GM19035 (cell line): Measurements from ENCODE around the gene LINGO3.

ENCODE experiments used
- ATAC-seq: cut with Tn5 transposase; IDR thresholded peaks from one replicate; pipeline ENCODE4 v1.9.1; 2021; ENCODE audit not compliant: unreplicated experiment

Gene LINGO3

DNA sequence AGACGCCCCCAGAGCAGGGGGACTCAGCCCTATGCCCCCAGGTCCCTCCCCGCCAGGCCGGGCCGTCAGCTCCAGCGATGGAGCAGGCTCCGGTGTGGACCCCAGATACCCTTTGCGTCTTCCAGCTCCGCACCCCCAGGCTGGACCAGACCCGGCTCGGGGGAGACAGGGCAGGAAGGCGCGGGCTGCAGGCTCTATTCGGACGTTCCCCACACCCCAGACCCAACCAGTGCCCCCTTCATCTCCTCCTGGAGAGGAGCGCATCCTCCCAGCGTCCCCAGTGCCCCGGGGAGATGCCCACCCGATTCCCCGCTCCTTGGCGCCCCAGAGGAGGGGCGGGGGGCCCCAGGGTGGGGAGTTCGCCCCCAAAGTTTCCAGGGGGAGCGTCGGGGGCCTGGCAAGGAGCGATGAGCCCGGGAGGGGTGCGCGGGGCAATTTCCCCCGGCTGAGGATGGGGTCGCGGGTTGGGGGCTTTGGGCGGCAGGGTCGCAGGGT is 389 bp downstream of the LINGO3 start:
- no peak for ATAC-seq

DNA sequence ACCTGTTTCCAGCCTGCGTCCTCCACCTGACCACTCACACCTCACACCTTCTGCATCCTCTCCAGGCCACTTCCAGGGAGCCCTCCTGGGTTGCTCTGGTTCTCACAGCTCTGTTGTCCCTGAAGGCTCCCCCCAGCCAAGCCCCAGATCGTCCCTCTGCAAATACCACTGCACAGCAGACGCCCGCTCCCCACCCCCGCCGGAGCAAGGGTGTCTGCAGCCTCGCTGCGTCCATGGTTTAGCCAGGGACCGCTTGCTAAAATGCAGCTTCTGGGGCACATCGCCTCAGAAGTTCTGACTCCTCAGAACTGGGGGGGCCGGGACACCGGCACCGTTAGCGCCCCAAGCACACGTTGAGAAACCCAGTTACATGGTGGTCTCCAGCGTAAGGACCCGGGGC is 983 bp downstream of the LINGO3 start:
- no peak for ATAC-seq

DNA sequence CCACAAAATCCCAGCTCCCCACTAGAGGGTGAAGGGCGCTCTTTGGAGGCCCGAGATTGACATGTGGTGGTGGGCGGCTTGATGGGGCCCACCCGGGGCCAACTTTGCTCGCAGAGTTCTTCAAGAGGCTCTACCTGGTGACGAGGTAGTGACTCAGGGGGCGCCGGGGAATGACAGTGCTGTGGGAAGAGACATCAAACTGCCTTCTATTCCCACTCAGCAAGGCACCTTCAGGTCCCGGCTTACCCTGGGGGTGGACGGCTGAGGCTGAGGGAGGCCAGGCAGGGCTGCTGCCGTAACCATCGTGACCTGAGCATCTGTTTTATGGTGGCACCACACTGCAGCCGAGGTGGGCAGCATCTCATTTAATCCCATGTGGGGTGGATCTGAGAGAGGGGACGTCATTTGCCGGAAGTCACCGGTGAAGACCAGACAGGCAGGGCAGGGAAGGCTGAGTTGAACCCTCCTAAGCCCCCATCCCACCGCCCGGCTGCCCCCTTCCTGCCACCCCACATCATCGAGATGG is 1.6 kb downstream of the LINGO3 start:
- ATAC-seq, result no peak

DNA sequence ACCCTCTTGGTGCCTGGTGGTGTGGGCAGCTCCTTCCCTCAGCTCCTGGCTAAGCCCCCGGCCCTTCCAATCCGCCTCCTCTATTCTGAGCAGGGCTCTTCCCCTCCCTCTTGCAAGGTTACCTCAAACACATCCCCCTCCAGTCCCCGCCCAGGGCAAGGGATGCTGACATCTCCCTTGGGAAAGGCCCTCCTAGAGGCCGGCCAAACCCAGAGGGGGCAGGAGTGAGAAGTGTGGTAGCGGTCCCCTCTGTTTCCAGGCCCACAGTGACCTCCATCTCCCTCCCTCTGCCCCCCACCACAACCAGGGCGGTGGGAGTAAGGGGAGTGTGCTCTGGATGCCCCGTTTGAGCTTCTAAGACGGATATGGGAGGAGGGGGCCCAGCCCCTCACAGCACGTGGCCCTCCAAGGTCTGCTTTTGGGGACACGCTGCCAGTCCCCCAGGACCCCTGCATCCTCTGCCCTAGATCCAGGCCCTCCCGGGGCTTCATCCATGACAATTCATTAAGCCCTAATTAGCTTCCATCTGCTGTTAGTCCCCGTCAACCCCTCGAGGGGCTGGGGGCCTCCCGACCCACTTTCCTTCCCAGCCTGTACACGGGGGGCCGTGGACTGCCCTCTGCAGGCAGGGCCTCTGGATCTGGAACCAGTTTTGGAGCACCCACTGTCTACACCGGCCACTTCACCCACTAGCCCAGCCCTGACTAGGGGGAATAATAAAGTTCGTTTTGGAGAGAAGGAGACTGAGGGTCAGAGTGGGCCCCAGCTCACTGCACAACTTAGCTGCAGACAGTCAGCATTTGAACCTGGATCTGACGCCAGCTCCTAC is 2.3 kb downstream of the LINGO3 start:
- no peak for ATAC-seq

DNA sequence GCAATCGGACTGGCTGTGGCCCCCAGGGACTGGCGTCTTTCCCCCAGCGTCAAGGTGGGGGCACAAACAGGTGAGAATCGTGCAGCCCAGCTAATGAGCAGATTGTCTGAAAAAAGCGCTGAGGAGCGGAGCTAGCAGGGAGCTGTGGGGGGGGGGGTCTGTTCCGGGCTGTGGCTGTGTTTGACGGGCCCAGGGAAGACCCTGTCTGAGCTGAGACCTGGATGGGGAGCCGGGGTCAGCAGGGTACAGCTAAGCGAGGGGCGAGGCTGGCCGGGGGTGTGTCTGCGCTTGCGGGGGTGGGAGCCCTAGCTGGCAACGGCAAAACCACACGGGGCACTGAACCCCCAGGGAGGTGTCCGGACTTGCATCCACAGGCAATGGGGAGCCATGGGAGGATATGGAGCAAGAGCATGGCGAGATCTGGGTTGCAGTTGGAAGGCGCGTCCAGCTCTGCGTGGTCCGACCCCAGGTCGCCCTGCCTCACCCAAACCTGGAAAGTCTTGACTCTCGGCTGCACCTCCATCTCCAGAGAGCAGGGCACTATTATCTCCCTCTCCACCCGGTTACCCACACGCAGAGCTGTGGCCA is 4.6 kb downstream of the LINGO3 start:
- ATAC-seq, result no peak

DNA sequence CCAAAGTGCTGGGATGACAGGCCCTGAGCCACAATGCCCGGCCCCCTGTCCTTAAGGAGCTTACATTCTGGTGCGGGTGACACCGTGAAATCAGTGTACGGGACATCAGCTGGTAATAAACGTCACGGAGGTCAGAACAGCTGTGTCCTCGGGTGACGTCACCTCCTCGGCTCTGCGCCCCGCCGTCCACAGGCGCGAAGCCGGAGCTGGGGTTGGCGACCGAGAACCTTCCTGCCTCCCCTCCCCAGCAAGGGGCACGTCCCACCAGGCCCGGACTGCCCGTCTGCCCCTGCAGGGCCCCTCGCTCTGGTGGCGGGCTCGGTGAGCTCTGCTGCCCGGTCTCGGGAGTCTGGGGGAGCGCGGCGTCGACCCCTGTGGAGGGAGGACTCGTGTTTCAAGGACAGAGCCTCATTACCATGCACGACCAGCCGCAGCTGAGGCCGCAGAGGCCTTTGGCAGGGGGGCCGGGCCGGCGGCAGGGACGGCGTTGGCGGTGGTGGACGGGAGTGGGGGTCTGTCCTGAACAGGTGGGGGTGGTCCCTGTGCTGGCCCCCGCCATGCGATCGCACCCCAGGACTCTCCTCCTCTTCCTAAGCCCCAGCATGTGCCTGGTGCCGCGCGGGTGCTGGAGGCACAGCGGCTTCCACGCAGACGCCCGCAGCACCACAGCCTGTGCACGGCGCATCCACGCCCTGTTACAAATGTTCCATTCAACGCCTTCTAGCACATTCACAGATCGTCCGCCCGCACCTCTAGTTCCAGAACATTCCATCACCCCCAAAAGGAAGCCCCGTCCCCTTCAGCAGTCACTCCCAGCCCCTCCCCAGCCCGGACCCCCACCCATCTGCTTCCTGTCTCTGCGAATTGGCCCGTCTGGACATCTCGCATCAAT is 5.4 kb downstream of the LINGO3 start:
- ATAC-seq, result no peak

DNA sequence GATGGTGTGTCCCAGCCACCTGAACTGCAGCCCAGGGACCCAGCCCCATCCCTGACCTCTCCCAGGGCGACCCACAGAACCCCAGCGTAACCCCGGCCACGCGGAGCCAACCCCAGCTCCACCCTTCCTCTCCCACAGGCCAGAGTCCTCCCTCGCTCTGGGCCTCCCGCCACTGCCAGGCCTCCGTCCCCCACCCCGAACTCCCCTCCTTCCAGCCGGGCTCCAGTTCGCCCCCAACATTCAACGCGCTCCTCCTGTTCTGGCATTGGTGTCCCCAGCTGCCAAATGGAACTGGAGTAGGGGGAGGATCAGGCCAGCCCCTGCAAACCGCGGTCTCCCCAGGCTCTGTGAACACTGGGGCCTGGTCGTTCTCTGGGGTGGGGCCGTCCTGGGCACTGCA is 7.4 kb downstream of the LINGO3 start:
- no peak for ATAC-seq

DNA sequence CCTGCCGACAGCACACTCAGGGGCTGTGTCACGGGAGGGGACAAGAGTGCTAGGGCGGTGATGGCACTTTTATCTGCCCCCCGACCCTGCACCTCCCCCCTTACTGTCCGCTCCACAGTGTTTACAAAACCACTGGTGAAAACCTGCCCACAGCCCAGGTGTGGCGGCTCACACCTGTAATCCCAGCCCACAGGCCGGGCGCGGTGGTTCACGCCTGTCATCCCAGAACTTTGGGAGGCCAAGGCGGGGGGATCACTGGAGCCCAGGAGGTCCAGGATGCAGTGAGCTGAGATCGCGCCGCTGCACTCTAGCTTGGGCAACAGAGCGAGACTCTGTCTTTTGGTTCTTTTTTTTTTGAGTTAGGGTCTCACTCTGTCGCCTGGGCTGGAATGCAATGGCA is 11.8 kb downstream of the LINGO3 start:
- no peak for ATAC-seq

DNA sequence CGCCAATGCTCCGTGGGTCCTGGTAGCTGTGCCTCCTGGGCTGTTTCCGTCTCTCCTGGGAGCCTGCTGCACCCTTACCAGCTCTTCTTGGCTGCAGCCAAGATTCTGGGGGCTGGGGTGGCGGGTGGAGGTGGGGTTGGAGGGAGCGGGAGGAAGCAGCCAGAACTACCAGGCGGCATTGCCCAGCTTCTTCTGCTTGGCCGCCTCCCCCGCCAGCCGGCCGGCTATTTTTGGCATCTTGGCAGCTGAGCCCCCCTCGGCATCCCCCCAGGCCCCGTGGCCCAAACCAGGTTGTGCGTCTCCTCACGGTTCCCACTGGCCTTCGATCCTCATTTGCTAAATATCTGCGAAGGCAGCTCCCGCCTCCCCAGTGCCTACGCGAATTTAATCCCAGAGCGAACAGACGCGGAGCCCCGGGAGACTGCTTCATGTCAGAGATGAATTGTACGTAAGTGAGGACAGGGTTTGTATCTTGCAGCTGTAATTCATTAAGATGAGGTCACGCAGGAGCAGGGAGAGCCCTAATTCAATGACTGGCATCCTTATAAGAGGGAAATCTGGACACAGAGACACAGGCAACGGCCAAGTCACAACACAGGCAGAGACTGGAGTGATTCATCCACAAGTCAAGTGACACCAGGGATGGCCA is 13.1 kb downstream of the LINGO3 start:
- ATAC-seq, result no peak

DNA sequence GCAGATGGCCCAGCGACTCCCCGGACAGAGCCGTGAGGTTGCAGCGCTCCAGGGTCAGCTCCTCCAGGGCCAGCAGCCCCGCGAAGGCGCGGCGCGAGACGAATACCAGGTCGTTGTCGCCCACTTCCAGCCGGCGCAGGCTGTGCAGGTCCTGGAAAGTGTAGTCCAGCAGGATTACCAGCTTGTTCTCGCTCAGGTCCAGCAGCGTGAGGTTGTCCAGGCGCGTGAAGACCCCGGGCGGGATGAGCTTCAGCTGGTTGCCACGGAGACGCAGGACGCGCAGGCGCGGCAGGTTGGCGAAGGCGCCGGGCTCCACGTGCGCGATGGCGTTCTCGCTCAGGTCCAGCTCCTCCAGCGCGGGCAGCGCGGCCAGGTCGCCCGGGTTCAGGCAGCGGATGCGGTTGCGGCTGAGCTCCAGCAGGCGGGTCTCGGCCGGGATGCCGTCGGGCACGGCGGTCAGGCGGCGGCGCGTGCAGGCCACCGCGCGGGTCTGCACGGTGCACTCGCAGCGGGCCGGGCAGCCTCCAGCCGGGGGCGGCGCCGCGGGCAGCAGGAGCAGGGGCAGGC is 16.7 kb downstream of the LINGO3 start:
- ATAC-seq, result no peak

DNA sequence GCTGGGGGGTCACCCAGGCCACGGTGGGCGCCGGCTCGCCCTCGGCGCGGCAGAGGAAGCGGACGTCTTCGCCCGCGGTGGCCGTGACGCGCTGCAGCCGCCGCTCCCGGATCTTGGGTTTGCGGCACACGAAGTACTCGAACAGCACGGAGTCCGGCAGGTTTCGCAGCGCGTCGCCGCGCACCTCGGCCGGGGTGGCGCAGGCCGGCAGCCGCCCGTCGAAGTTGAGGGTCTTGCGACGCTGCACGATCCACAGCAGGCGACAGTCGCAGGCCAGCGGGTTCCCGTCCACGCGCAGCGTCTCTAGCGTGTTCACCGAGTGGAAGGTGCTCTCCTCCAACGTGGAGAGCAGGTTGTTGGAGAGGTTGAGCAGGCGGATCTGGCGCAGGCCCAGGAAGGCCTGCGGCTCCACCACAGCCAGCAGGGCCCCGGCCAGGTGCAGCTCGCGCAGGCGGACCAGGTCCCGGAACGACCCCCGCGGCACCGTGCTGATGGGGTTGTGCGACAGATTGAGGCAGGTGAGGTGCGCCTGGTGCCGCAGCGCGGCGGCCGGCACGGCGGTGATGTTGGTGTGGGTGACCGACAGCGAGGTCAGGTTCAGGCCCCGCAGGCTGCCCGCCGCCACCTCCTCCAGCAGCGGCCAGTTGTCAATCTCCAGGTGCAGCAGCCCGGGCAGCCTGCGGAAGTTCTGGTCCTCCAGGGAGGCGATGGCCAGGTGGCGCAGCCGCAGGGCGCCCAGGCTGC is 17.3 kb downstream of the LINGO3 start:
- no peak for ATAC-seq

DNA sequence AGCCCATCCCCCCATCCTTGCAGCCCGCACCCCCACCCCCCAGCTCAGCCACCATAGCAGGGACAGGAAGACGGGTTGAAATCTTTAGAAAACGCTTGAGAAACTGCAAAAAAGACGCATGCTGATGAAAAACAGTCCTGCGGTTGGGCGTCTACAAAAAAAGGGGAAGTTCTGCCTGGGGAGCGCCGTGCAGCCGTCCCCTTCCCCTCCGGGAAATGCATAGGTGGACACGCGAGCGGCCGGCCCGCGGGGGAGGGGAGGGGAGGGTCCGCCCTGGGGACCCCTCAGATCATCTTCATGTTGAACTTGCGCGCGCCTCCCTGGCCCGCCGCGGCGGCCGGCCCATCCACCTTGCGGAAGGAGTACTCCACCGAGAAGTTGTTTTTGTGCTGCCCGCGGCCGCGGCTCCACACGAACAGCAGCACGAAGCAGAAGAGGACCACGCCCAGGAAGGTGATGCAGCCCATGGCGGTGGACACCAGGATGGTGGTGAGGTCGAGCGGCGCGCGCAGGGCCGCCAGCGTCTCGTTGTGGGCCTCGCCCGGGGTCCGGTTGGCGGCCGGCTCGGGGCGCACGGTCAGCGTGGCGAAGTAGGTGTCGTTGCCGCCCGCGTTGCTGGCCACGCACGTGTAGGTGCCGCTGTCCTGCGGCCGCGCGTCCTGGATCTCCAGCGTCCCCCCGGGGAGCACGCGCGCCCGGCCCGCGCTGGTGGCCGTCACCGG is 18.1 kb downstream of the LINGO3 start:
- ATAC-seq, result no peak

DNA sequence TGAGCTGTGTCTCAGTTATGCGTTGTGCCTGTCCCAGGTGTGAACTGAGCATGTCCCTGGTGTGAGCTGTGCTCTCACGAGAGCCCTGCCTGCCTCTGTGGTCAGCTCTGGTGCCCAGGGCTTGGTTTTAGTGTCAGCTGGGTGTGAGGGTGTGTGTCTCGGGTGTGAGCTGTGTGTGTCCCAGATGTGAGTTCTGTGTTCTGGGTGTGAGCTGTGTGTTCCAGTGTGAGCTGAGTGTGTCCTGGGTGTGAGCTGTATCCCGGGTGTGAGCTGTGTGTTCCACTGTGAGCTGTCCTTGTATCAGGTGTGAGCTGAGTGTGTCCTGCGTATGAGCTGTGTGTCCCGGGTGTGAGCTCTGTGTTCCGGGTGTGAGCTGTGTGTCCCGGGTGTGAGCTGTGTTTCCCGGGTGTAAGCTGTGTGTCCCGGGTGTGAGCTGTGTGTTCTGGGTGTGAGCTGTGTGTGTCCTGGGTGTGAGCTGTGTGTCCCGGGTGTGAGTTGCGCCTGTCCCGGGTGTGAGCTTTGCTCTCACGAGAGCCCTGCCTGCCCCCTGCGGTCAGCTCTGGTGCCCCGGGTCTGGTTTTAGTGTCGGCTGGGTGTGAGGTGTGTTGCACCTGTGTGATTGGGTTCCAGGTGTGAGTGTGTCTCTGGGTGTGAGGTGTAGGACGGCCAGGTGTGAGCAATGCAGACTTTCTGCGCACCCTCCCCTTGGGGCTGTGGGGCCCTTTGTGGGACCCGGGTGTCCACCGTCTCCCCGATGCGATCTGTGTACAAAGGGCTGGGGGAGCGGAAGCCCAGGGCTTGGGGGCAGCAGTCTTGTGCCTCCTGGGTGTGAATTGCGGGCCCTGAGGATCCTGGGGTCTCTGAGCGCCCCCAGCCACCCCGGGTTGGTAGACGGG is 18.9 kb downstream of the LINGO3 start:
- no peak for ATAC-seq

DNA sequence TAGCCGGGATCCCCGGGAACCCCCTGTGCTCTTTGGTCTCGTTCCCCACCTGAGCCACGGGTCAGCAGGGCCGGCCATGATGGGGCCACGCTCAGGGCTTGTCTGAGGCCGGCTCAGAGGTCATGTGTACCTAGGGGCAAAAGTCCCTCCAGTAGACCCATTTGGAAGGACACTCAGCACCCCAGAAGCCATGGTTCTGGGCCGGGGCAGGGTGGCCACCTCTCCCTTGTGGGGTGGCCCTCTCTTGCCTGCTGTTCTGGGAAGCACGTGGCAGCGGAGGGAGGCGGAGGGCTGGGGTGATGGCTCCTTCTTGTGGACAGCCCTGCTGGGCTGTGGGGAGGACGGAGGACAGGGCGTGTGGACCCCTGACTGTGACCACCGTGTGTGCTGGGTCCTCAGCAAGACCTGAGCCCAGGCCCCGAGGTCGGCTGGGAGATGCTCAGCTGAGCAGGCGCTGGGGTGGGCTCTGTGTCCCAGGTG is 19.6 kb downstream of the LINGO3 start:
- ATAC-seq, result no peak

DNA sequence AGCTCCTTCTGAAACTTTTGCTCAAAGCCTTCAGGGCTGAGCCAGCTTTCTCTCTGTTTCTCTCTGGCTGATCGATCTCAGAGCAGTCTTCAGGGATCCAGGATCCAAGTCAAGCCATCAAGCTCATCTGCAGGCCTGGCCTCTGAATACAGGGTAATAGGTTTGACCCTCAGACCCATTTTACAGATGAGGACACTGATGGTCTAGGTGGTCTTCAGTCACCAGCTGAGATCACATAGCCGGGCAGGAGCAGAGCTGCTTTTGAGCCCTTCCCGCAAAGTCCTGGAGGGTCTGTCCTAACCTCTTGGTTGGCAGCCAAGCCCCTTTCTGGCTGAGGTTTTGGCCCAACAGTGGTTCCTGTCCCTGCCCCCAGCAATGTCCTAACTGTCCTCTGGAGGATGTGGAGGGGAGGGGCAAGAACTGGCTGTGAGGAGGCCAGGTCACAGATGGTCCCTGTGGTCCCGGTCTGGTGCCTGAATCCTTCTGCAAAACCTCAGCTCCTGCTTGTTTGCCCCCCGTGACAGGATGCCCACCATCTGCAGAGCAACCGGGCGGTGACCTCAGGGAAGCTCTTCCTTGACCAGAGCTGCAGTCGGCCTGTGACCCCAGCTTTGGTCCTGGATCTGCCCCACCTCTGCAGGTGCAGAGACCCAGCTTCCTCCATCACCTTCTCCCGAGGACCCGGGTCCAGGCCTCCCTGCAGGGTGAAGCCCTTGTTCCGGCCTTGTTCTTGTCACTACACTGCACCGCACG is 20.2 kb downstream of the LINGO3 start:
- no peak for ATAC-seq

DNA sequence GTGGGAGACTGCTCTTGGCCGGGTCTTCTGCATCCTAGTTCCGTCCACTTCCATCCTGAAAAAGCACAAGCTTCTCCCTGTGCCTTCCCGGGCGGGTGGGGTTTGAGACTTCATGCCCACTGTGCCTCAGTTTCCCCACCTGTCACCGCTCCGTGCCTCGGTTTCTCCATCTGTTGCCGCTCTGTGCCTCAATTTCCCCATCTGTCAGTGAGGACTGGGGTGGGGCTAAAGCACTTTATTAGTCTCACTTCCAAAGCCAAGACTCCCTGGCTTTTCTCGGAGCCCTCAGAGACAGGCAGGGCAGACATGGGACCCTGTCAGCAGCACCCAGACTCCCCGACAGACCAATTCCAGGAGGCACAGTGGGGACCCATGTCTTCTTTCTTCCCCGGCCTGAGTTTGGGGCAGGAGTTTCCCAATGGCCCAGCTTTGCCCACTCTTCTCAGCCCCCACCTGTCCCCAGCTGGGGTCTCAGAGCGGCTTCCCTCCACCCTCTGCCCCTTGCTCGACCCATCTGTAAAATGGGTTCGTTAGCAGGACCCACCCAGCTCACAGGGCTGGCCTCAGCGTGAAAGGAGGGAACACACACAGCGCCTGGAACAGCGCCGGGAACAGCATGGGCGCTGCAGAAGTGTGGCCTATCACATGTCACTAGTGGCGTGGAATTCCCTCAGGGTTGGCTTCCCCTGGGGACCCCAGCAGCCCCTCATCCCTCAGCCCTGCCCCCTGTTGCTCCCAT is 21.4 kb downstream of the LINGO3 start:
- no peak for ATAC-seq
